ENCODE results near the gene CELF1. TPM values are rescaled to one million over a fixed set of nuclear protein-coding genes. Genes with fewer than 3 reads are reported as not detected.
"Not testable (repeated sequence)": the region's sequence is repeated elsewhere in the genome, so short reads cannot be mapped to it uniquely, and the experiment has no call there.

Gene CELF1
- total RNA-seq, 1 donor from 2014 or later, result 173 TPM

DNA sequence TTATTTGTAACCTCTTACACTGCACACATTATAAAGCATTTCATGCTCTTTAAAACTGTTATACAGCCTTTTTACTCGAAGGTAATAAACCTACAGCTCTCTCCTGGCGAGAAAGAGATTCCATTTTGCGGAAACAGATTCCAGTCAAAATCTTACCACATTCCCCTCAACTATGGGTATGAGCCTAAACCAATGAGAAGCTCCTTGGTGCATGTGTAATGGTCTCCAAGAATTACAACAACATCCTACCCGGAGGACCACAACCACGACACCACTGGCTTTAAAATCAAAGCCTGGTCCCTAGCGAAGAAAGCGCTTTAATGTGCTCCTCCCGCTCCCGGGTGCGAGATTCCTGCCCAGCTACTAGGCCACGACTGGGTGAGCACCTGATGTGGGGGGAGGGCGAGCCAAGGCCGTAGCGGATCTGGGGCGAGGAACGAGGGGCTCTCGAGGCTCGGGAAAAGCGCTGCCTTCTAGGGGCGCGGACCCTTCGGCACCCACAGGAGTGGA, 821 bp downstream of the CELF1 start:
- Histone ChIP-seq H3K79me2 (ENCODE audit: low read depth) (peaks cover 59% of the 10 kb centered on the region), H3K9me3 (ENCODE audit: low read depth) (no peaks in the 10 kb centered on the region), H3K9ac (peak overlapping the region; percentile 85), H4K20me1 (ENCODE audit: low read depth) (peaks cover 54% of the 10 kb centered on the region), H3K27ac (peak overlapping the region; percentile 80), H3K27me3 (no peaks in the 10 kb centered on the region), H3K4me2 (peak overlapping the region; percentile 98), H3F3A (ENCODE audit: low read depth) (peaks cover 34% of the 10 kb centered on the region), H3K36me3 (no peaks in the 10 kb centered on the region), H2AFZ (replicated peaks) (no peak overlapping the region), H3K4me1 (peaks cover 12% of the 10 kb centered on the region), H3K4me3 (peak overlapping the region; percentile 89)
- H3K9me3 Mint-ChIP-seq, result no peaks in the 10 kb centered on the region
- peaks cover 31% of the 10 kb centered on the region for H3K4me1 Mint-ChIP-seq
- DNase-seq (ENCODE audit: low spot score), result peak; percentile 48
- TF ChIP-seq CTCF (IDR thresholded peaks at IDR 0.05) (no peak), EZH2 (IDR thresholded peaks at IDR 0.05) (no peak), EZH2phosphoT487 (IDR thresholded peaks at IDR 0.05) (no peak)
- H3K36me3 Mint-ChIP-seq, result peaks cover 17% of the 10 kb centered on the region
- no peaks in the 10 kb centered on the region for H3K27me3 Mint-ChIP-seq (ENCODE audit: insufficient read depth, low read depth)
- peak overlapping the region; percentile 97 for H3K27ac Mint-ChIP-seq
- H3K4me3 Mint-ChIP-seq, result peak overlapping the region; percentile 98

DNA sequence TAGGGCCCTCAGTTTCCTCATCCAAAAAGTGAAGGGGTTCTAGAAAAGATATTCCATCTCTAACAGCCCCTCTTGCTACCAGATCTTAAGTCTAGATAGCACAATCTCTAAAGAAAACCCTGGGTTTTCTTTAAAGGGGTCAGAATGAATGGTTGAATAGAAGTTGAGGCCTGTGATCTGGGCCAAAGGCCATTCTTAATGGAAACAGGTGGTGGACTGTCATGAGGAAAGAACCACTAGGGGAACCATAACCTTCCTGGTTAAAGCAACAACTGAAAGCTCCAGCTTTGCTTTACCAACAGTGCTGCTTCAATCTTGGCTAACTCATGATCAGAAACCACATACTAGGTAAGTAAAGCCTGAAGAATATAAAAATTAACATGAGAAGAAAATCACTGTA, 1.8 kb downstream of the CELF1 start:
- Histone ChIP-seq H4K20me1 (ENCODE audit: low read depth) (peaks cover 62% of the 10 kb centered on the region), H3K4me2 (peak overlapping the region; percentile 98), H3K79me2 (ENCODE audit: low read depth) (peaks cover 69% of the 10 kb centered on the region), H3F3A (ENCODE audit: low read depth) (peaks cover 34% of the 10 kb centered on the region), H3K4me3 (peak overlapping the region; percentile 89), H3K27me3 (no peaks in the 10 kb centered on the region), H3K9me3 (ENCODE audit: low read depth) (no peaks in the 10 kb centered on the region), H3K9ac (no peak overlapping the region), H3K4me1 (peaks cover 12% of the 10 kb centered on the region), H3K27ac (no peak overlapping the region), H2AFZ (replicated peaks) (no peak overlapping the region), H3K36me3 (no peaks in the 10 kb centered on the region)
- Mint-ChIP-seq H3K27me3 (ENCODE audit: insufficient read depth, low read depth) (no peaks in the 10 kb centered on the region), H3K36me3 (peaks cover 22% of the 10 kb centered on the region), H3K27ac (no peak overlapping the region), H3K4me1 (peaks cover 31% of the 10 kb centered on the region), H3K9me3 (no peaks in the 10 kb centered on the region), H3K4me3 (peak overlapping the region; percentile 98)
- TF ChIP-seq EZH2phosphoT487 (IDR thresholded peaks at IDR 0.05), result no peak
- TF ChIP-seq CTCF (IDR thresholded peaks at IDR 0.05), result peak; percentile 55
- peak; percentile 63 for DNase-seq (ENCODE audit: low spot score)

- Histone ChIP-seq H3K4me1 (peaks cover 12% of the 10 kb centered on the region), H3K4me2 (peak overlapping the region; percentile 98), H3K4me3 (peak overlapping the region; percentile 89)
Measured at GRCh38 chr11:47550288-47551047, 2.5 kb downstream of the CELF1 start.

DNA sequence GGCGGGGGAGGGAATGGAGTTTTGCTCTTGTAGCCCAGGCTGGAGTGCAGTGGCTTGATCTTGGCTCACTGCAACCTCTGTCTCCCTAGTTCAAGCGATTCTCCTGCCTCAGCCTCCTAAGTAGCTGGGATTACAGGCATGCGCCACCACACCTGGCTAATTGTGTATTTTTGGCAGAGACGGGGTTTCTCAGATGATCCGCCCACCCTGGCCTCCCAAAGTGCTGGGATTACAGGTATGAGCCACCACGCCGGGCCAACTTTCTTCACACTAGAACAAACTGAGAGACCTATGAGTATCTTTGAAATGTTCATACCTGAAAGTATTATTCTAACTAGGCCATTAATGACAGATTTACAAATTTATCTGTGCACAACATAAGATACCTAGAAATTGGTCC, 6.7 kb downstream of the CELF1 start:
- not testable (repeated sequence) for H3K27ac Mint-ChIP-seq; H3K27me3 Mint-ChIP-seq (ENCODE audit: insufficient read depth, low read depth); H3K27ac ChIP-seq; H3K4me2 ChIP-seq; H3F3A ChIP-seq (ENCODE audit: low read depth); H3K4me3 ChIP-seq; H3K36me3 ChIP-seq; DNase-seq (ENCODE audit: low spot score); H3K4me3 Mint-ChIP-seq; H3K27me3 ChIP-seq; H3K9ac ChIP-seq; H2AFZ ChIP-seq (replicated peaks); H3K9me3 ChIP-seq (ENCODE audit: low read depth); H3K9me3 Mint-ChIP-seq
- Mint-ChIP-seq H3K36me3 (peaks cover 24% of the 10 kb centered on the region), H3K4me1 (peaks cover 16% of the 10 kb centered on the region)
- Histone ChIP-seq H4K20me1 (ENCODE audit: low read depth) (peaks cover 93% of the 10 kb centered on the region), H3K79me2 (ENCODE audit: low read depth) (peaks cover 100% of the 10 kb centered on the region), H3K4me1 (peaks cover 14% of the 10 kb centered on the region)

More at GRCh38 chr11:47550288-47551047, 2.5 kb downstream of the CELF1 start:
- DNase-seq (ENCODE audit: low spot score), result no peak
- TF ChIP-seq CTCF (IDR thresholded peaks at IDR 0.05) (no peak), EZH2phosphoT487 (IDR thresholded peaks at IDR 0.05) (no peak), EZH2 (IDR thresholded peaks at IDR 0.05) (no peak)
- peaks cover 22% of the 10 kb centered on the region for H3K36me3 Mint-ChIP-seq
- no peaks in the 10 kb centered on the region for H3K9me3 ChIP-seq (ENCODE audit: low read depth)
- no peak overlapping the region for H3K27ac ChIP-seq
- peaks cover 34% of the 10 kb centered on the region for H3F3A ChIP-seq (ENCODE audit: low read depth)
- H3K4me1 Mint-ChIP-seq, result peaks cover 31% of the 10 kb centered on the region
- no peaks in the 10 kb centered on the region for H3K27me3 ChIP-seq
- H3K9ac ChIP-seq, result no peak overlapping the region
- H3K36me3 ChIP-seq, result no peaks in the 10 kb centered on the region
- peak overlapping the region; percentile 75 for H3K4me3 Mint-ChIP-seq
- no peaks in the 10 kb centered on the region for H3K27me3 Mint-ChIP-seq (ENCODE audit: insufficient read depth, low read depth)
- H3K9me3 Mint-ChIP-seq, result no peaks in the 10 kb centered on the region
- H3K27ac Mint-ChIP-seq, result no peak overlapping the region
- peaks cover 75% of the 10 kb centered on the region for H3K79me2 ChIP-seq (ENCODE audit: low read depth)
- H2AFZ ChIP-seq (replicated peaks), result no peak overlapping the region
- H4K20me1 ChIP-seq (ENCODE audit: low read depth), result peaks cover 65% of the 10 kb centered on the region

Measured in neural progenitor cell (in vitro differentiated cells).